HG02798 (cell line): ENCODE results near the gene CENPL.
A peak's percentile ranks its signal among the peaks of the same experiment; 100 is the strongest.
"Not testable (repeated sequence)": the region's sequence is repeated elsewhere in the genome, so short reads cannot be mapped to it uniquely, and the experiment has no call there.

Experiments used
- ATAC-seq: cut with Tn5 transposase; IDR thresholded peaks from one replicate; pipeline ENCODE4 v1.9.1; 2021; ENCODE audit warnings: mild to moderate bottlenecking; ENCODE audit not compliant: unreplicated experiment, poor library complexity

CENPL gene

DNA sequence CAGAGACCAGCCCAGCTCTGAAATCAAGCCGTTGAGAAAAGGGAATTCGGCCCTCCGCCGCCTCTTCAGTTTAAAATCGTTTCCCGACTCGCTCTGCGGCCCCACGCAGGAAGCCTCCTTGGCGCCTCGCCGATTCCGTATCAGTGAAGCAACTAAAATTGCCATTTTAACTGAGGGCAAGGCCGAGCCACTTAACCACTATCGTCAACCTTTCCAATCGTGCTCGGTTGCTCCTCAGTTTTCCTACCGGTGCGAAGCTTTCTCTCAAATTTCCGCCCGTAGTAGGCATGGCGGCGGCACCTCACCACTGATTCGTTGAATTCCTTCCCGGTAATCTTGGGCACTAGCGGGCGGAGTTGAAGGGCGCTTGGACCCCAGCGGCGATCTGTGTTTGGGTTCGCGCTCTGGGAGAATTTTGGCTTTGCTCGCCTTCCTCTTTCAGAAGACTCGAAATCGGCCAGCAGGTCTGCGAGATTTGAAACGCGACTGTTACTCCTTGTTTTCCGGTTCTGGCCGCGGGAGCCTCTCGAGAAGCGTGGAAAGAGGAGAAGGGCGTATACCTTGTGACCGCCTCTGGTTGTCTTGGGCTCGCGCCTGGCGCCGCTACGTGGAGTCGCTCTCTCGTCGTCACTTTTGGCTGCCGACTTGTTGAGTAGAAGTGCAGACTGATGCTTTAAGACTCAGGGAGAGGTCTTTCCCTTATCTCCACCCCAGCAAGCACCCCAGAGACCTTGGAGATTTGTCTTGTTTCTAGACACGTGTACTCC, at the start of gene CENPL, which contains the start of gene DARS2:
CENPL (minus strand) TSS at position 569 of the 767 bp plus-strand sequence. CDS start 13,584 bp downstream, outside the sequence.
DARS2 (plus strand) TSS at position 359 of the 767 bp plus-strand sequence. CDS start 557 bp downstream, outside the sequence.
- ATAC-seq = peak; percentile 84

- ATAC-seq = no peak
Measured at GRCh38 chr1:173871500-173871899, 46.8 kb upstream of the CENPL start.

DNA sequence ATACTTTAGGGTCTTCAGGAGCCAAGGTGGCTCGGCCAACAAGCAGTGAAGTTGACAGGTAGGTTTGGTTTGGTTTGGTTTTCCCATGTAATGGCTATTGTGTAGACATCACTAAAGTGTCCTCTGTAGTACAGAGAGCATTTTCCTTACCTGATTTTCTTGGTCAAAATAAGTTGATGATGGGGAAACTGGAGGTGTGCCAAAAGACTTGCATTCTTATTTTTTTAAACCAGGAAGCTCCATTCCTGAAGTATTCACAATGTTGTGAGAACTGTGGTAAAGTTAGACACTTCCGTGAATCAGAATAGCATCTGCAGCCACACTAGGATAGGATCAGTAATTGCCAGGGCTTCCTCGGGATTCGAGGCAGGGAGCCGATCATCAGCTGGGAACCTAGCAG, 46.4 kb upstream of the CENPL start:
- no peak for ATAC-seq

GRCh38 chr1:173870252-173871075, 45.8 kb upstream of the CENPL start:
- ATAC-seq = no peak

GRCh38 chr1:173869021-173869359, 44.3 kb upstream of the CENPL start:
- ATAC-seq = no peak

- ATAC-seq = peak; percentile 61
Measured at GRCh38 chr1:173868266-173869020, 43.8 kb upstream of the CENPL start, which contains the start of gene ZBTB37. TSS of gene ZBTB37 (plus strand) at chr1:173868380. CDS start at chr1:173870226, 1,846 bp downstream.

GRCh38 chr1:173867753-173868265, 43.1 kb upstream of the CENPL start, which contains the start of gene GAS5:
TSS of gene GAS5 (minus strand) at chr1:173867989.
- ATAC-seq = peak; percentile 77

- no peak for ATAC-seq
Measured at GRCh38 chr1:173867141-173867752, 42.6 kb upstream of the CENPL start.

DNA sequence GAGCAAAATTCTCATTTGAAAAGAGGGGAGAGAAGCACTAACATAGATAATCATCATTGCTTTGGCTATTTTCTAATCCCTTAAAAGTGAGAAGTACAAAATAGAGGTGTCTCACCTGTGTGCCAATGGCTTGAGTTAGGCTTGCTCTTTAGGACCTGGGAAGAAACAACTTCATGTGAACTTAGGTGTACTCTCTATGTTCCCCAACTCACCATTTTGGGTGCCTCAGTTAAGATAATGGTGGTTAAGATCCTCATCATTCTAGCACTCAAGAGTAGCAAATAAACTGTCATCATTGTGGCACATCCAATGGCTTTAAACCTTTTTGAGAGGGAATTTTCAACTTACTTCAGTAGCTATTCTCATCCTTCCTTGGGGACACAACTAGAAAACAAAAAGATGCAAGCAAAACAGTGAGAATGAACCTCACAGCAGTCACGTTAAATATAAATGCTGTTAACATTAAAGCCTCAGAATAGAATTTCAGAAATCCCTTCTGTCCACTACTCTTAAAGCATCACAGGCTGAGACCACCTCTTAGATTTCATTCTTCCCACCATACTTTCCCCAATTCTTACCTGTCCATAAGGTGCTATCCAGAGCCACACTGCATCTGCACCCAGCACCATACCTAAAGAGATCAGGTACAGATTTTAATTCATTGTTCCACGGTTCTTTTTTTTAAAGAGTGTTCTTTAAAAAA, 41.9 kb upstream of the CENPL start:
- ATAC-seq = no peak

DNA sequence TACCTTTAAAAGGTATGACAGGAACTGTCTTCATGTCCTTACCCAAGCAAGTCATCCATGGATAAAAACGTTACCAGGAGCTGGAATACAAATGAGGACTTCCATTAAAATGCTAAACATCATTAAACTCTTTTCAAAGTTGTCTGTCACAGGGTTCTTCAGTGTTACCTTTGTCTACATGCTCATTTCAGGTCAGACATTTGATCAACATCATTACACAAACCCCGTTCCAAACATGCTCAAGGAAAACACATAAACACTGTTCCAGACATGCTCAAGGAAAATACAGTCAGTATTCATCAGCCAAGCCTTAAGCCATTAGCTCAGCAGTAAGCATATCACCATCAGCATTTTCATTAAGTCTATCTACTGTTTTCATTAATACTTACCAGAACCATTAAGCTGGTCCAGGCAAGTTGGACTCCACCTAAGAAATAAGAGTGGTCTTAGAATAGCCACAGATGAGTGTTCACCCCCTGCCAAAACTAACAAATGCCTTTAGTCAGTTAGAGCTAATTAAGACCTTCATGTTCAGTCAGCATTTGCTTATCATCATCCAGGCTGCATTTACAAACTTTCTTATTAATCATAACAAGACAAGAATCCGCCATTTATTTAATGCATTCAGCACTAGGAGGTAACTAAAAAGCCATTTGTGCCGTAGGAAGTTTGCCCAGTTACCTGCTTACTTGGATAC, 40.9 kb upstream of the CENPL start:
- no peak for ATAC-seq

DNA sequence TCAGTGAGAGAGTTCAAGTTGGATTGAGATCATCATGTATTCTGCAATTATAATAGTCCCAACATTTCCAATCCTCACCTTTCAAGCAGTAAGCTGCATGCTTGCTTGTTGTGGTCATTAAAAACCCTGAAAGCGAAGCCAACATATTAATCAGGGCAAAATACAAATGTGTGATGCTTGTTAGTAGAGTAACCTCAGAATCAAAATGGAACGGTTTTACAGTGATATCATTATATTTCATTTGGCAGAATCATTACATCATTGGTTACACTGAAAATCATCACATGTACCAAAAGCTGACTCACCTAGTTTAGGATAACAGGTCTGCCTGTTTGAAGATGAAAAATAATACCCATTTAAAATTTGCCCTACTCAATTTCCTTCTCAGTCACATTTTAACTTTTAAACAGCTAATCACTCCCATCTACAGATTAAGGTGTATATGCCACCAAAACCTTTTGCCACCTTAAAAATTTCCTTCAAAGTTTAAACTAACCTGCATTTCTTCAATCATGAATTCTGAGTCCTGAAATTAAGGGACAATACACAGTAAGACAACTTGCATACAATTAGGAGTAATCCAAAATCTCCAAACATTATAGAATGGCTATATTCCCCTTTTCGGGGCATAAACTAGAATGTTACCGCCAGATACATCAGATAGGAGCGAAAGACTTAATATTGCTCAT, 39.6 kb upstream of the CENPL start:
- ATAC-seq = no peak

GRCh38 chr1:173863224-173864161, 38.8 kb upstream of the CENPL start:
- ATAC-seq = no peak

DNA sequence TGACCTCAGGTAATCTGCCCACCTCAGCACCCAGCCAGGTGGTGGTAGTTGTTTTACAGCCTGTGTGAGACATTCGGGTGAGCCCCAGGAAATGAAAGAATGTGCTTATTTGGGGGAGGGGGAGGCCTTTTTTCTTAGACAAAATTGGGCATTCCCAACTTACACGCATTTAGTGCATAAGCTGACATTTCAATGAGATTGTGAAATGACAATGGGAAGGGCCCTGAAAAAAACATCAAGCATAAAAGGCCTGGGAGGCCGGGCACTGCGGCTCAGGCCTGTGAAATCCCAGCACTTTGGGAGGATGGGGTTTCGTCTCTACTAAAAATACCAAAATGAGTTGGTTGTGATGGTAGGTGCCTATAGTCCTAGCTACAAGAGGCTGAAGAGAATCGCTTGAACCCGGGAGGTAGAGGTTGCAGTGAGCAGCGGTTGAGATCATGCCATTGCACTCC, 38.1 kb upstream of the CENPL start:
- ATAC-seq = no peak

GRCh38 chr1:173862146-173862768, 37.6 kb upstream of the CENPL start:
- not testable (repeated sequence) for ATAC-seq

DNA sequence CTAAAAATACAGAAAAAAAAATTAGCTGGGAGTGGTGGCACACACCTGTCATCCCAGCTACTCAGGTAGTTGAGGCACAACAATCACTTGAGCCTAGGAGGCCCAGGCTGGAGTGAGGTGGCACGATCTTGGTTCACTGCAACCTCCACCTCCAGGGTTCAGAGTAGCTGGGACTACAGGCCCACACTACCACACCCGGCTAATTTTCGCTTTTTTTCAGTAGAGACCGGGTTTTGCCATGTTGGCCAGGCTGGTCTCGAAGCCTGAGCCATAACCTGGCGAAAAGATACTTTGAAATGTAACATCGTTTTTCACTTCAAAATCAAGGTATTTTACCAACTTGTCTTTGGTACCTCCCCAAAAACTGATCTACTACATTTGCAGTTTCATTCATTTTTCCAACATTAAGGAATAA, 37.1 kb upstream of the CENPL start:
- ATAC-seq = no peak

- ATAC-seq = no peak
Measured at GRCh38 chr1:173860065-173860464, 35.4 kb upstream of the CENPL start.
